NOMO-1 treated with DMSO at 0.1 percent for 48 hours (cell line): Measurements from ENCODE around the gene CDKN1C.

Experiments used
- DNase-seq: peaks from one replicate; lab custom pipeline; 2025; ENCODE audit not compliant: unreplicated experiment; lab: John Stamatoyannopoulos, UW

The CDKN1C gene

DNA sequence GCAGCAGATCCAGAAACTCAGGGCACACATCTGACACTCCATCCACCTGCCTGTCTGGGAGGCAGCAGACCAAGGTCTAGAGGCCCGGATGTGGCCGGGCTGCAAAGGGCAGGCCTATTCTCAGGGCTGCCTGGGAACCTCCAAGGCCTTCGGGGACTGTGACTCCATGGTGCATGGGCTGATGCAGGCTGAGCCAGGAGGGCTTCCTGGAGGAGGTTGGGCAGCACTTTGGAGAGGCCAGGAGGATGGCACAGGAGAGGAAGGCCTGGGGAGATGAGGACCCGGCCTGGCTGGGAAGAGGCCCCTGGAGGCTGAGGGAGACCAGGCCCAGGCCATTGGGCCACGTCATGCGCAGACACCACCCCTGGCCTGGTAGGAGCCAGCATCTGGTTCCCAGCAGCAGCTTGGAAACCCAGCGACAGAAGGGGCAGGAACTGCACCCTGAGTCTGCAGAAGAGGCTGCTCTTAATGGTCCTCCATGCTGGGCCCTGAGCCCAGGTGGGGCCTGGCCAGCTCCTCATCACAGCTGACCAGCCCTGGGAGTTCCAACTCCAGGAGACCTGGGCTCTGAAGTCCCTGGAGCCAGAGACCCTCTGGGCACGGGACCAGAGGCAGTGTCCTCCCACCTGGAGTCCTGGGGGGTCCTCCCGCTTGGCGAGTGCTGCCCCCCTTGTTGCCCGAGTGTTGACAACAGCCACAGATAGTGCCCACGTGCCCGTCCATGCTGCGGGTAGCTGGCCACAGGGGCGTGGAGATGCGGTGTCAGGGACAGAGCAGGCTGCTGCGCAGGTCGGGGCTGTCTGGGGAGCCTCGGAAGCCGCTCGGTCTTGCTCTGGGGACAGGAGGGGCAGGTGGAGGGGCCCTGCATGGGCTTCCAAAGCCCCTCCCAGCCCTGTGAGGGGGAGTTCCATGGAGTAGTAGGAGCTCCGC, 38.1 kb upstream of the CDKN1C start:
- DNase-seq = no peak

DNA sequence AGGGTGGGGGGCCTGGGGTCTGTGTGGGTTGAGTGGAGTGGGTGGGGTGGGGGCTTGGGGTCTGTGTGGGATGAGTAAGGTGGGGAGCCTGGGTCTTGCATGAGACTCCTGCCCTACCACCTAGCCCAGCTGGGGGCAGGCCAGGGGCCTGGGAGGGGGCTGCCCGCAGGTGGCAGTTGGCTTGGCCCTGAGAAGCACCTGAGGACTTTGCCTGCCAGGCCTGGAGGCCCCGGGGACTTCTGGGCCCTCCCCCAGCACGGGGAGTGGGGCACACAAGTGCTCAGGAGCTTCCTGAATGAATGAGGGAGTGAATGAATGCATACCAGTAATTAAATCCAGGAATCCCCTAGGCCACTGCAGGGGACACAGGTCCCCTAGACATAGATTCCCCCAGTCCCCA, 37.1 kb upstream of the CDKN1C start:
- DNase-seq = no peak

DNA sequence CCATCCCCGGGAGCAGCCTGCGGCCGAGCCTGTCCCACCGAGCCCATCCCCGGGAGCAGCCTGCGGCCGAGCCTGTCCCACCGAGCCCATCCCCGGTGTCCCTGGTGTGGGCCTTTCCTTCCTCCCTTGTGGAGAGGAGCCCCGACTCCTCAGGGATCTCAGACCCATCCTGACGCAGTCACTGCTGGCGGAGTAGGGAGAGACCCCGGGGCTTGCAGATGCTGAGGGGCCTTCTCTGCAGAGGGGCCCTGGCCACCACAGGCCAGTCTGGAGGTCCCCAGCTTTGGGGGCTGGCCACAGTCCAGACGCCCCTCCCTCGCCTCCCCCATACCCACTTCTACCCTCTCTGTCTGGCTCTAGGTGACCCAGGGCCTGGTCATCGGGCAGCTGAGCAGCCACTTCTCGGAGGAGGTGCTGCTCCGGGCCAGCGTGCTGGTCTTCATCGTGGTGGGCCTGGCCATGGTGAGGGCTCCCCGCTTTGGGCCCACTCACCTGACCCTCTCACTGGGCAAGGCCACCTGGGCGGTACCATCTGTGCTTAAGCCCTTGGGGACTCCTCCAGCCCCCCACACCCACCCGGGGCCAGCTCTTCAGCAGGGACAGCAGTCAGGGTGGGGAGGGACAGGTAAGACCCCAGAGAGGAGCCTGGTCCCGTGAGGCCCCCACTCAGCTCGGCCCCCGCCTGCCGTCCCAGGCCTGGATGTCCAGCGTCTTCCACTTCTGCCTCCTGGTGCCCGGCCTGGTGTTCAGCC, 36.3 kb upstream of the CDKN1C start:
- no peak for DNase-seq

DNA sequence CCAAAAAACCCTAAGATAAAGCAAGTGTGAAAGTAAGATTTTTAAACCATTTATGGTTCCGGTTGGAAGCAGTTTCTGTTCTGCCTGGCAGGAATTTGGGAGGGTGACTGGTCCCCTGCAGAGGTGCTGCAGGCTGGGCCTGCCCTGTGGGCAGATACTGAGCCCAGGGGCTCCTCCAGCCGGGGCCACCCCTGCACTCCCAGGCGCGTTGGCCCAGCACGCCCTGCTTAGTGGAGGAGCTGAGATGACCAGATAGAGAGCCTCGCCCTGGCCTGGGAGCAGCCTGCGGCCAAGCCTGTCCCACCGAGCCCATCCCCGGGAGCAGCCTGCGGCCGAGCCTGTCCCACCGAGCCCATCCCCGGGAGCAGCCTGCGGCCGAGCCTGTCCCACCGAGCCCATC, 35.7 kb upstream of the CDKN1C start:
- no peak for DNase-seq

DNA sequence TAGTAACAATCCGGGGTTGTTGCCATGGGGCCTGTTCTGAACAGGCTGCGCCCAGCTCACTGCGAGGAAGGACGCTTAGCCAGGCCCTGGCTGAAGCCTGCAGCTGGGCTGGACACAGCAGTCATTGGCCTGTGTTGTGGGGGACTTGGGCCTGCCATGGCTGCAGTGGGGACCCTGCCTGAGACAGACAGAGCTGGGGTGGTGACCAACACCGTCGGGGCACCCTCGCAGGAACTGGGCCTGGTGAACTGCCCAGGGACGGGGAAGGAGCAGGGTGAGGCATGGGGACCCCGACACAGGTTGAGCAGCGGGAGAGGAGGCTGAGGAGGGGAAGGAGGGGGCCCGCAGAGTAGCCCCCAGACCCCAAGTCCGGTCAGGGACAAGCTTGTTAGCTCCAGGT, 34.8 kb upstream of the CDKN1C start:
- DNase-seq = no peak

DNA sequence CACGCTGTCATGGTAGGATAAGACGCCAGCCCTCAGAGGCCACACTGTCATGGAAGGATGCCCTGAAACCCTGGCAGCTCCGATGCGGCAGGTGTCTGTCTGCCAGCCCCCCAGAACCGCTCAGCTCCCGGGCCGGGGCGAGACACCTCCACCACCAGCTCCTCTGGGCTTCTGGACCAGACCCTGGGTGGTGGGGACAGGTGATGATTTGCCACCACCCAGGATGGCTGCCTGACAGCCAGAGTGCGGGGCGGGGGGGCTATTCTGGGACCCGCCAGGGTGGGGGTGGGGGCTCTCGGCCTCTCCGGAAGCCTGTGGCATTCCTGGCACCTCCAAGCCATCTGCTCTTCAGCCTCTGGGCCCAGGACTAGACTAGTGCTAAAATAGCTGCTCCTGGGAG, 34.3 kb upstream of the CDKN1C start:
- no peak for DNase-seq

DNA sequence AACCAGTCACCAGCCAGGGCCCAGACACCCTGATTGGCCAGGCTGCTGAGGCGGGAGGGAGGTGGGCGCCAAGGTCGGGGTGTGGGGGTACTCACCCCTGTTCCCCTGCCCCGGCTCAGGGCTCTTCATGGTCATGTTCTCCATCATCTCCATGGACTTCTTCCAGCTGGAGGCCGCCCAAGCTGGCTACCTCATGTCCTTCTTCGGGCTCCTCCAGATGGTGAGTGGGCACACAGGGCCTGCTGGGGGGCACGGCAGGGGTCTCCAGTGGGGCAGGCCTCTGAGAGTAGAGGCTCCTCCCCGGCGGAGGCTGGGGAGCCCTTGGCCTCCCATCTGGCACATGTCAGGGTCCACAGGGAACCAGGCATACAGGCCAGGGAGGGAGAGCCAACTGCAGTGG, 33.6 kb upstream of the CDKN1C start:
- DNase-seq = no peak

DNA sequence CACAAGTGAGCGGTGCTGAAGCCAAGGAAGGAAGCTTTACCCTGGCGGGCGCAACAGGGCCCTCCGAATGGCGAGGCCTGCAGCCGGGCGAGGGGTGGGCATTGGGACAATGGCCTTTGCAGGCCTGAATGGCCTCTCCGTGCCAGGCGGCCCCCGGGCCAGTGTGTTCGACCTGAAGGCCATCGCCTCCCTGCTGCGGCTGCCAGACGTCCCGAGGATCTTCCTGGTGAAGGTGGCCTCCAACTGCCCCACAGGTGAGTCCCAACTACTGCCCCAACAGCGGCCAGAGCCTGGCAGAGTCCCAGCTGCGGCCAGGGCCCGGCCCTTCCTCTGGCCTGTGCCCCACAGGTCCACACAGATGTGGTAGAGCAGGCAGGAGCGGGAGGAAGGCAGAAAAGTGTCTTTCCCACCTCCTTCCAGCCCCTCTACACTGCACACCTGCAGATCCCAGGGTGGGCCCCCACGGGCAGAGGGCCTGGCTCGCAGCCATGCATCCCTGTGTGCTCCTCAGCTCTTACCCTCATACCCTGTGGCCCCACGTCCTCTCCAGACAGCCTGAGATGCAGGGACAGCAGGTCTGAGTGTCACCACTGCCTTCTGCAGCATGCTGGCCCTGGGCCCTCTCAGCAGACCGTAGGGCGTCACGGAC, 32.4 kb upstream of the CDKN1C start:
- DNase-seq = no peak

DNA sequence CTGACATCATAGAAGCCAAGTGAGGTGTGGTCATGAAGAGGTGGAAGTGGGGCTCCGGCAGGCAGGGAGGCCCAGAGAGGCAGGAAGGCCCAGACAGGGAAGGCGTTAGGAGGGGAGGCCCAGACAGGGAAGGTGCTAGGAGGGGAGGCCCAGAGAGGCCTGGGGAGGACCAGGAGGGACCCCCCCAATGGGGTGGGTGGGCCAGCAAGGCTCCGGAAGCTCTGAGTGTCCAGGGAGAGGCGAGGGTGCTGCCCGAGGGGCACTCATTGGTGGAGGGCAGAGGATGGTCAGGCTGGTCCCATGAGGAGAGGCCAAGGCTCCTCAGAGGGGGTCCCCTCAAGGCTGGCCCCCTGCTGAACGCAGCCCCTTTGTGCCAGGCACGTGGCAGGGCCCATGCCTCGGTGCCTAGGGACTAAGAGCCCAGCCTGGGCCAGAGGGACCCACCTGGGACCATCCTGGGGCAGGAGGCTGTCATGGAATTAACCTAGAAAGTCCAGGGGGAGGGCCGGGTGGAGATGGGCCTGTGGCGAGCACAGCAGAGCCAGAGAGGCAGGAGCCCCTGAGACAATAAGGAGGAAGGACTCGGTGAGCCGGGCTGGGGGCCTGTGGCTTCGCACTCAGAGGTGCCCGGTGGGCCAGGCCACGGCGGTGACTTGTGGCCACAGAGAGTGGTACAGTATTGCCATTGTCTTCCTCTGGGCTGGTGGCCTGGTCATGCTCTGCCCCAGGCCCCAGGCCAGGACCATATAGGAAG, 31.5 kb upstream of the CDKN1C start:
- no peak for DNase-seq

DNA sequence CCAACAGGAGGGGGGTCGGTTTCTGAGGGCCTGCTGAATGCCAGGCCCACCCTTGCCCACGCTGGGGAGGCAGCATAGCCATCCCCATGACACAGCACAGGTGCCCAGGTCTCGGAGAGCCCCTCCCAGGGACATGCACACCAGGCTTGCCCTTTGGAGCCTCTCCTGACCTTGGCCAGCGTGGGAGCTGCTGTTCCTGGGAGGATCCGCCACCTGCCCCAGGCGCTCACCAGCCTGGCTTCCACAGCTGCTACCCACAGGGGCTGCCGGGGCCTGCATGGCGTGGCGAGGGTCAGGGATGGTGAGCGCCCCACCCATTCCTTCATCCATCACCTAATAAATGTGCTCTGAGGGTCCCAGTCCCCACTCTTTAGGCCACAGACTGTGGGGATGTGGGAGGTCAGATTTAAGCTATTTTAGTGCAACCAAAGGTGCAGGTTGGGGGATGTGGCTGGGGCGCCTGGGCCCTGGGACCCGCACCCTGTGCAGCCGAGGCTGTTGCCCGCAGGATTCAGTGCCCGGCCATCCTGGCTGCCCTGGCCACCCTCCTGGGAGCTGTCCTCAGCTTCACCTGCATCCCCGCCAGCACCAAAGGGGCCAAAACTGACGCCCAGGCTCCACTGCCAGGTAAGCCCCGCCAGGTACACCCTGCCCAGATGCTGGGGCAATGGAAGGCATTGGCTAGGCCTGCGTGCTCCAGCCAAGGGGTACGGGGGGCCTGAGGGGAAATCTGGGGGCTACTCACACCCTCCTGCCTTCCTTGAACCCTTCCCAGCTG, 30.7 kb upstream of the CDKN1C start:
- DNase-seq = no peak

DNA sequence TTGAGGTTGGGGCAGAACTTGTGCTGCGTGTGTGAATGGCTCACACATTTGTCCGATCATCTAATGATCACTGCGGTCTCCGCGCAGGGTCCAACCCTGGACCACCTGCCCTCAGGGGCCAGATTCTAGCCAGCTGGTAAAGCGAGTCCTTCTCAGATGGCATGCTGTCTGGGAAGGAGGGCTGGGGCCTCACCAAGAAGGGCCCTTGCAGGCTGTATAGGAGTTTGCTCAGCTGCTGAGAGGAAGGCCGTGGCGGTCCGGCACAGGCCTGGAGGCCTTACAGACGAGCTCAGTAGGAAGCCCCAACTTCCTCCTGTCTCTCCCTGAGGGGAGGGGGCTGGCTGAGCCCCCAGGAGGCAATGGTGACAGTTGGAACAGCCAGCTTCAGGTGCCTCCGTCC, 29.9 kb upstream of the CDKN1C start:
- DNase-seq = no peak

DNA sequence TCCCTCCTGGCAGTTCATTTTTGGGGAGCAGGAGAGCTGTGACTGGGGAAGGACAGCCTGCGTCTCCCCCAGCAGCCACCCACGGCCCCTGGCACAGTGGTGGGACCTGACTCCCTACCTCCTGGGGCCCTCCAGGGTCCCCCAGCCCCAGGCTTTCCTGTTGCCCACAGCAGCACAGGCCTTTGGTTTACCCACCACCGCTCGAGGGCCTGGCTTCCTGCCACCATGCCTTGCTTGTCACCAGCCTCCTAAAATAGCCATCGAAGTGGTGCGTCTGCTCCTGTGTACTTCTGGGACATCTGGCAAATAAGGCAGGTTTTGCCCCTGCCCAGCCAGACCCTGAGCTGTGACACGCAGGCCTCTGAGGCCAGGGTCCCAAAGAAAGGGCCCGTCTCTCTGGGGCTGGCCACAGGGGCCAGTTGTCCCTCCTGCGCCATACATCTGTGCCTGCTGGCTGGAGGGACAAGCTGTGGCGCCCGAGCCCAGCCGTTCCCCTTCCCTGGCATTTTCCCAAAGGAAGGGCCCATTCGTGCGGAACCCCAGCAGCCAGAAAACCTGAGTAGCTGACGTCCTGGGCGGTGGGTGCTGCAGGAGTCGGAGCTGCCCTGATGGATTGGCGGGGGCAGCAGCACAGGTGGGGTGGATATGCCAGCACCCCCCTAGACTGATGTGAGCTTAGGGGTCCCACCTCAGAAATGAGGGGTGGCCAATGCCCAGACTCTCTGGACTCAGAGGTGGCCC, 29.1 kb upstream of the CDKN1C start:
- DNase-seq = no peak

DNA sequence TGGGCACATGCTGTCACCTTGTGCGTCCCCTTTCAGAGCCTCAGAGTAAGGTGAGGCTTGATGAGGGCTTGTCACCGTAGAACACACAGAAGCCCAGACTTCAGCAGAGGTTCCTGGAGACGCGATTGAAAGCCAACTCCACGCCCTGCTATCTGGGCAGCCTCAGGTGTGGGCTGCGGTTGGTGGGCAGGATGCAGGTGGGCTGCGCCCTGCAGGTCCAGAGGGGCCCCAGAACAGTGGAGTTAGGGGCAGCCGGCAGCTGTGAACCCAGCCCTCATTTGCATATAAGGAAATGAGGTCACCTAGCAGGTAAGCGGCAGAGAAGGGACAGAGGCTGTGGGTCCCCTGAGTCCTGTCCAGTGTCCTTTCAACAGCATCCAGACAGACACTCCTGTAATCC, 28.2 kb upstream of the CDKN1C start:
- no peak for DNase-seq

DNA sequence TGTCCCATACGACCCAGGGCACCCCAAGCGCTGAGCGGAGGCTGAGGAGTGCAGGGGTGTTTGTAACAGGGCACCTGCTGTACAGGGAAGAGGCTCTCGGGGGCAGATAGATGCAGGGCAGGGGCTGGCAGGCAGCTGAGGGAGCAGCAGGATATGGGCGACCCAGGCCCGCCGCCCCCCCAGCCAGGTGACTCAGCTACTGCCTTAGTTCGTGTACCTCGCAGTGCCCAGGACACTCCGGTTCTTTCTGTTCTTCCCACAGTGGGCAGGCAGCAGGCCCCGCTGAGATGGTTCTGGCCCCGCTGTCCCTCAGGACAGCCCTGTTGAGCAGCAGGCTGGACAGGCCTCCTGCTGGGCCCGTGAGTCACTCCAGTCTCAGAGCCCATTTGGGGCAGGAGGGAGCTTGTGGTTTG, 27.4 kb upstream of the CDKN1C start:
- DNase-seq = no peak

DNA sequence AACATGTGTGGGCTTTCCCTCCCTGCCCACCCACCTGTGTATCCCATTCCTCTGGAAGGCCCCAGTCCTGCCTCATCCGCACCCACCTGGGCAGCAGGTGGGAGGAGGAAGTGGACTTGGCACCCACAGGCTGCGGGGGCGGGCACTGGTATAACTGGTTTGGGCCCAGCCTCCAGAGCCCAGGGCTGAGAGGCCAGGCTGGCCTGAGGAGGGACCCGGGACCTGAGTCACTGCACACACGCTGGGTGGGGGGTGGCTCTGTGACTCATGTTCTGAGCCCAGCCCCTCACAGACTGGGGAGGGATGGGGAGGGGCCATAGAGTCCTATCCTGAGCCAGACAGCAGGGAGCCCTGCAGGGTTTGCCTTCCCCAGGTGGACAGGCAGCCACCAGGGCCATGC, 26.9 kb upstream of the CDKN1C start:
- no peak for DNase-seq

DNA sequence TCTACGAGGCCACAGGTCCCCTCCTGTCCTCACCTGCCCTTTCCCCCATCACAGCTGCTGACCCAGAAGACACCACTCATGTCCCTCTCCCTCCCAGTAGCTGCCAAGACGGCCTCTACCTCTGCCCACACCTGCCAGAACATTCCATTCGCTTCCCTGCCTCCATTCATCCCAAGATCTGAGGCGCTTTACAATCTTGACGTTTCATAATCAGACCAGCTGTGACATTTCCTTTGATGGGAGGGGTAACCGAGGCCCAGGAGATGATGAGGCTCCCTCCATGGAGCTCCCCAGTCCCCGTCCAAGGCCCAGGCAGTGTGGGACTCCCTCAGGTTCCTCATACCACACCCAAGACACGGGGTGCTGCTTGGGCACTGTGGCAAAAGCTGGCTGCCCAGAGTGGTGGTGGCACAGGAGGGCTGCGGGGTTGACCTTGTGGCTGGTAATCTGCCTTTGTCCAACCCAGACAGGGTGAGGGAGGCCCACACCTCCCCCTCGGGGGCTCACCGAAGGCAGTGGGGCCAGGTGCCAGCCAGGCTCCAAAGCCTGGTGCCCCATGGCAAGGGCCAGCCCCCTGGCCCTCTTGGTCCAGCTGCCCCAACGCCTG, 26.3 kb upstream of the CDKN1C start:
- no peak for DNase-seq

DNA sequence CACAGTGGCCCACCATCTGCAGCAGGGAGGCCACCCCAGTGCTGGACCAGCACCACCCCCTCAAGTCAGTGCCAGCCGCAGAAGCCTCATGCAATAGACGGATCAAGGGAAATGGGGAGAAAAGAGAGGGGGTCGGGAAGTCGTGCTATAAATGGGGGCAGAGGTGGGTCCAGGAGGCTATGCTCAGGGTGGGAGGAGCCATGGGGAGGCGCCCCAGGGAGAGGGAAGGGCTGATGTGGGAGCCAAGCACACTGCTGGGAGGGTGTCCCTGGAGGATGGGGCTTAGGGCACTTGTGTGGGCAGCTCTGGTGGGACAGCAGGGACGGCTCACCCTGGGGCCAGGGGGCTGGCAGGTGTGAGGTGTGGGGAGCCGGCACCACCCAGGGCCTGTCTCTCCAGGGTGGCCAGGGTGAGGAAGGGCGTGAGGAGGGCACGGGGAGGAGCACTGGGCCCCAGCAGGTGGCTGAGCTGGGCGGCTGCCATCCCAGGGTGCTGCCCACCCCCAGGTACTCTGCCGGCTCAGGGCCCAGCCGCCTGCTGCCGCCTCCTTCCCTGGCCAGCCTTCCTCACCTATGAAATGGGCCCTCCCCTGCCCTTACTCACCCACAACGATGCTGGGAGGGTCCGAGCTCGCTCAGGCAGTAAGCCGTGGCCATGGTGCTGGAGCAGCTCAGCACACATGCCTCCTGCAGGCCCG, 25.7 kb upstream of the CDKN1C start:
- no peak for DNase-seq

DNA sequence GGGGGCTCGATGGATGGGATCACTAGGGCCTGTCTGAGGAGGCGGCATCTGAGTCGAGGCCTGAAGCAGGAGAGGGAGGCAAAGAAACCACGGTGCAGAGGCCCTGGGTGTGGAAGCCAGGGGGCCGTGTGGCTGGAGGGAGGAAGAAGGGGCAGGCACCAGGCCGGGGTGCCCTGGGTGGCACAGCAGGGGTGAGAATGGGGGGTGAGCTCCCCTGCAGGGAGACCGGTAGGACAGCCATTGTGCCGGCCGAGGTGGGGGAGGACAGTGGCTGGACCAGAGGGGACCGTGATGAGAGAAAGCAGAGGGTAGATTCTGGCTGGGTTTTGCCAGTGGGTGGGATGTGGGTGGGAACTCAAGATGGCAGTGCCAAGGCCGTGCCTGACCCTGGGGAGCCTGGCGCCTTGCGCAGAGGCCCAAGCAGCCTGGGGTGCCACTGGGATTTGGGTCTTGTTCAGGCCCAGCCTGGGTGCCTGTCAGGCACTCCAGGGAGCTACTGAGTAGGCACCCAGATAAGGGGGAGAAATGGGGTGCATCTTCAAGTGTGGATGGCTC, 24.9 kb upstream of the CDKN1C start:
- DNase-seq = no peak
